Keratinocyte (primary cell): ENCODE measurements around the gene TUBB4B. TPM values are rescaled to one million over a fixed set of nuclear protein-coding genes. Genes with fewer than 3 reads are reported as not detected.
A peak's percentile ranks its signal among the peaks of the same experiment; 100 is the strongest.

Source experiments
- DNase-seq: peaks from one replicate; pipeline ENCODE4 v3.0.0-alpha.2; 2011; ENCODE audit warnings: low read depth, missing footprints, low spot score
- FAIRE-seq: peaks from 2 replicates; lab custom pipeline; 2011; peaks lifted over from hg19 to GRCh38; lab: Jason Lieb, UNC
- H2AFZ ChIP-seq: 2 replicates; pipeline ENCODE4 v1.6.0; 2012; ENCODE audit warnings: low read length, control low read depth, inconsistent platforms; ENCODE audit not compliant: control insufficient read depth
- H3K27ac ChIP-seq: 2 replicates; pipeline ENCODE4 v1.5.1; 2011; ENCODE audit warnings: low read length; ENCODE audit not compliant: control insufficient read depth, insufficient read depth
- H3K27me3 ChIP-seq: 3 replicates; pipeline ENCODE4 v1.6.0; 2011; ENCODE audit warnings: low read length; ENCODE audit not compliant: control insufficient read depth, insufficient read depth; ENCODE audit errors: extremely low read depth
- H3K36me3 ChIP-seq, 2 experiments: 2 replicates in 1 of 2; 3 replicates in 1 of 2; pipeline ENCODE4 v1.5.1; 2011; ENCODE audit warnings: low read length in 2 of 2, mild to moderate bottlenecking in 1 of 2; ENCODE audit not compliant: control insufficient read depth in 2 of 2, insufficient read depth in 2 of 2; ENCODE audit errors: extremely low read depth in 1 of 2
- H3K4me1 ChIP-seq: 3 replicates; pipeline ENCODE4 v1.5.1; 2011; ENCODE audit warnings: low read length; ENCODE audit not compliant: control insufficient read depth, insufficient read depth; ENCODE audit errors: extremely low read depth
- H3K4me2 ChIP-seq: 3 replicates; pipeline ENCODE4 v1.6.0; 2011; ENCODE audit warnings: low read depth, low read length; ENCODE audit not compliant: control insufficient read depth, insufficient read depth; ENCODE audit errors: extremely low read depth
- H3K4me3 ChIP-seq, 3 experiments: fragments of 200-600 bp in 1 of 3; sonication (generic) in 1 of 3; 2 replicates in 2 of 3; 3 replicates in 1 of 3; pipeline ENCODE4 v1.5.1; 2011 to 2016; ENCODE audit warnings: low read length in 3 of 3, mild to moderate bottlenecking in 3 of 3, control low read depth in 2 of 3, inconsistent platforms in 1 of 3, low read depth in 1 of 3, mixed read lengths in 1 of 3, mixed run types in 1 of 3, moderate library complexity in 1 of 3; ENCODE audit not compliant: control insufficient read depth in 2 of 3, insufficient read depth in 2 of 3; ENCODE audit errors: extremely low read depth in 1 of 3
- H3K79me2 ChIP-seq: 2 replicates; pipeline ENCODE4 v1.6.0; 2012; ENCODE audit warnings: low read length; ENCODE audit not compliant: control insufficient read depth, insufficient read depth
- H3K9ac ChIP-seq: 3 replicates; pipeline ENCODE4 v1.6.0; 2011; ENCODE audit warnings: low read length; ENCODE audit not compliant: control insufficient read depth, insufficient read depth; ENCODE audit errors: extremely low read depth
- H3K9me1 ChIP-seq: 3 replicates; pipeline ENCODE4 v1.6.0; 2011; ENCODE audit warnings: low read length; ENCODE audit not compliant: control insufficient read depth, insufficient read depth; ENCODE audit errors: extremely low read depth
- H3K9me3 ChIP-seq: 2 replicates; pipeline ENCODE4 v1.5.1; 2012; ENCODE audit warnings: low read depth, low read length; ENCODE audit not compliant: control insufficient read depth
- H4K20me1 ChIP-seq: 3 replicates; pipeline ENCODE4 v1.6.0; 2011; ENCODE audit warnings: low read length; ENCODE audit not compliant: control insufficient read depth, insufficient read depth; ENCODE audit errors: extremely low read depth
- CTCF ChIP-seq, 3 experiments: IDR thresholded peaks in 1 of 3; conservative IDR thresholded peaks in 1 of 3; optimal IDR thresholded peaks in 1 of 3; 2 replicates in 2 of 3; 3 replicates in 1 of 3; pipeline versions ENCODE3 to v1.5.1; 2011; ENCODE audit warnings: low read length in 3 of 3, mild to moderate bottlenecking in 3 of 3, moderate library complexity in 2 of 3, control low read depth in 1 of 3, inconsistent platforms in 1 of 3; ENCODE audit not compliant: insufficient read depth in 2 of 3; ENCODE audit errors: extremely low read depth in 1 of 3
- EZH2 ChIP-seq: IDR thresholded peaks from one replicate; pipeline ENCODE4 v1.6.1; 2012; ENCODE audit warnings: inconsistent platforms, mild to moderate bottlenecking, low read length, moderate library complexity
- dilution Hi-C: fragments of 300-500 bp; cut with MboI; formaldehyde crosslinking; loops from one replicate; pipeline ENCODE4 v1.7.0; 2020; ENCODE audit warnings: low sequenced_read_pairs; ENCODE audit not compliant: extremely low pct_ligation_motif_present
- polyA plus RNA-seq, 5 experiments: library from polyadenylated mRNA; depleted of rRNA in 3 of 5; stranded (reverse) in 3 of 5; stranded (forward) in 1 of 5; unstranded in 1 of 5; fragments of >200 nt; gene quantifications; 1 replicate in 1 of 5; 2 replicates in 3 of 5; 3 replicates in 1 of 5; pipeline versions ENCODE4 v1.2.1 to v1.2.3, GENCODE V29; 2011 to 2012; ENCODE audit warnings: missing spikeins in 2 of 5, low read depth in 1 of 5, low replicate concordance in 1 of 5

Gene TUBB4B
- polyA plus RNA-seq, 1 donor (not counting 4 experiments of a cell fraction or from before 2014, with no cell fraction given): 440 TPM

GRCh38 chr9:137252555-137253506 lies 11.7 kb downstream of the TUBB4B start:
- peaks cover 15% of the 10 kb centered on the region for H3K4me1 ChIP-seq
- no peak overlapping the region for H3K4me3 ChIP-seq
- no peak overlapping the region for H3K4me2 ChIP-seq
- H3K9me1 ChIP-seq: no peaks in the 10 kb centered on the region
- dilution Hi-C loops: no loop called here
- no peaks in the 10 kb centered on the region for H3K9me3 ChIP-seq
- no peak overlapping the region for H3K9ac ChIP-seq
- FAIRE-seq (no peak), DNase-seq (no peak)
- peaks cover 19% of the 10 kb centered on the region for H3K79me2 ChIP-seq
- H3K36me3 ChIP-seq: peaks cover 1 to 9% of the 10 kb centered on the region in 2 experiments
- H4K20me1 ChIP-seq: no peaks in the 10 kb centered on the region
- H3K27ac ChIP-seq: no peak overlapping the region
- TF ChIP-seq EZH2: no peak
- no peak for TF ChIP-seq CTCF (optimal IDR thresholded peaks at IDR 0.05 in 1 of 3, IDR thresholded peaks at IDR 0.05 in 1 of 3, conservative IDR thresholded peaks at IDR 0.05 in 1 of 3; ENCODE audit: extremely low read depth in 1 of 3, insufficient read depth in 2 of 3, low read length in 3 of 3)
- H2AFZ ChIP-seq: no peak overlapping the region
- H3K27me3 ChIP-seq: no peaks in the 10 kb centered on the region

GRCh38 chr9:137253717-137254623 lies 12.9 kb downstream of the TUBB4B start:
- Histone ChIP-seq H3K27me3 (no peaks in the 10 kb centered on the region), H3K9me3 (no peaks in the 10 kb centered on the region), H3K4me1 (peaks cover 15% of the 10 kb centered on the region), H2AFZ (peak overlapping the region; percentile 95), H3K36me3 (peaks cover 5 to 18% of the 10 kb centered on the region in 2 experiments), H3K9ac (peak overlapping the region; percentile 72), H3K4me2 (peak overlapping the region; percentile 93), H4K20me1 (no peaks in the 10 kb centered on the region), H3K4me3 (peak overlapping the region; percentile 80 to 97 (median 81)), H3K27ac (no peak overlapping the region), H3K79me2 (peaks cover 24% of the 10 kb centered on the region), H3K9me1 (no peaks in the 10 kb centered on the region)
- dilution Hi-C loops: no loop called here
- no peak for DNase-seq
- no peak for TF ChIP-seq CTCF (optimal IDR thresholded peaks at IDR 0.05 in 1 of 3, IDR thresholded peaks at IDR 0.05 in 1 of 3, conservative IDR thresholded peaks at IDR 0.05 in 1 of 3; ENCODE audit: extremely low read depth in 1 of 3, insufficient read depth in 2 of 3, low read length in 3 of 3)
- no peak for TF ChIP-seq EZH2
- no peak for FAIRE-seq
